ENCODE results near the gene BABAM2.

The BABAM2 gene

DNA sequence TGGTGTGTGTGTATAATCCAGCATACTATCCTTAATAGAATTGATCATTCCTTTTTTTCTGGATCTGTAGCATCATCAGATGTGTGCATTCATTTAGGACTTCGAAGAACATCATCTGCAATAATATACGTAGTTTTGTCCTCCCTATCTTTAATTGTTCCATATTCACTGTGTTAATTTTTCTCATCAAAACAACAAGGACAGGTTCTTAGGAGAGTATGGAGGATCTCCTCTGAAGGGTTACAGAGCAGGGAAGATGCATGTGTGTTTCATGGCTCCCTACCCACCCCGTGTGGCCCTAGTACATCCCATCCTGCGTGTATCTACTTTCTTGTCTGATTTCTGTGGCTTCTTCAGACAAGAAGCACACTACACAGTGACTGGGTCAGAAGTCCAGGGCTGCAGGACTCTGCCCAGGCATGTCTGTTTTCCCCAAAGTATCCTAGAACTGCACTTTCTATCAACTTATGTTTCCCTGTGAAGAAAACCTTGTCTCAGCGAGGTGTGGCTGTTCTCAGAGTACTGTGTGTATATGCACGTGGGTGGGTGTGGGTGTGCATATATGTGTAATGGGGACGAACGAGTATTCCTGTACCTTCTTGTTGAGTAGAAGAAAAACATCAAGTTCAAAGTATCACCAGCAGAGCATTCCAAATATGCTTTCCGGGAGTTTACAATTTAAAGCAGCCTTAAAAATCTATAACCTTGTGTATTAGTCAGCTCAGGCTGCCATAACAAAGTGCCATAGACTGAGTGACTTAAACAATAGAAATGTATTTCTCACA, 281.8 kb downstream of the BABAM2 start:
- no peak for DNase-seq

DNA sequence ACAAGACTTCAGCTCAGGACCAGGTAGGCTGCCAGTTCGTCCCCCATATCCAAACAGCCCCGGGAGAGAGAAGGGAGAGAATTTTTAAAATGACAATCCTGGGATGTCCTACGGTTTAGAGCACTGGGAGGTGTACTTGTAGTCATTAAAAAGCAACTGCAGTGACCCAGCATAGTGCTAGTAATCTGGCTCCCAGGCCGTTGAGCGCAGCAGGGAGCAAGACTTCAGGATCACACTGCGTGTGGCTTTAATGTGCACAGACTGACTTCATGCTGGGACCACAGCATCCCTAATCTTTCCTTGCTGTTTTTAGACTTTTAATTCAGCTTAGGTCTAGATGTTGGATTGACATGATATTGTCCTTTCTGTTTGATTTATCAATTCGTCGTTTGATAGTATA, 282.8 kb downstream of the BABAM2 start:
- no peak for DNase-seq

DNA sequence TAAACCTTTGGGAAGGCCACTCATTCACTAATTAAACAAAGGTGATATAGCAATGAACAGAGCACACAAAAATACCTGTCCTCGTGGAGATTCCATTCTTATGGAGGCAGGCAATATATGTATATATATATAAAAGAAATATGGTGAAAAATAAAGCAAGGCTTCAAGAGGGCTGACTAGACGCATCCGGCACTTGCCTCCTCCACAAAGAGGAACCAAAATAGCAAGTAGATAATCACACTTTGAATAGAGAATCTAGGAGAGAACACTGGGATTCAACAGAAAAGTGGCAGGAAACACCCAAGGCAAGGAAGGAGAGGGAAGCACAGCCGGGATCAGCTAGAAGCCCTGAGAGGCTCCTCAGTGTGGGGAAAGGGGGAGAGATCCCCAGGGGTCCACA, 283.7 kb downstream of the BABAM2 start:
- DNase-seq = no peak

DNA sequence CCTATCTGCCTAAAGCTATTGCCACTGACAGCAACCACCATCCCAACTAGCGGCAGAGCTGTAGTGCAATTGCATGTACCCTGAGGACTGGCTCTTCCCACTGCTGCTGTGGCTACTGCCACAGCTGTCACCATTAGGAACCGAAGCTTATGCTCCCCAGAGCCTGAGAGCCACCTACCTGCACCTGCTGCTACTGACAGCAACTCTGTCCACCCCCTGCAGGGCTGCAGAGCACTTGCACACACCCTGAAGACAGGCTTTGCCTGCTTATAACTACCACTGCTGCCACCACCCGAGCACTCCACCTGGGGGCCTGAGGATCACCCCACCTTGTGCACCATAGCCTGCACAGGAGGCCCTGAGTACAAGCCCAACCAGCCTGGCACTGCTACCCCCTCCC, 284.5 kb downstream of the BABAM2 start:
- no peak for DNase-seq

DNA sequence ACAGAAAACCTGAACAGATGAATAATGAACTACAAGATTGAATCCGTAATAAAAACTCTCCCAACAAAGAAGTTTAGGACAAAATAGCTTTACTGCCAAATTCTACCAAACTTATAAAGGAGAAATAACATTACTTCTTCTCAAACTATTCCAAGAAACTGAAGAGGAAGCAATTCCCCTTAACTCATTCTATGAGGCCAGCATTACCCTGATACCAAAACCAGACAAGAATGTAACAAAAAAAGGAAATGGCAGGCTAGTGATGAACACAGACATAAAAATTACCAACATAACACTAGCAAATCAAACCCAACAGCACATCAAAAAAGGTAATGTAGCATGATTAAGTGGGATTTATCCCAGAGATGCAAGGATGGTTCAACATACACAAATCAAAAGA, 288.4 kb downstream of the BABAM2 start:
- DNase-seq = no peak

DNA sequence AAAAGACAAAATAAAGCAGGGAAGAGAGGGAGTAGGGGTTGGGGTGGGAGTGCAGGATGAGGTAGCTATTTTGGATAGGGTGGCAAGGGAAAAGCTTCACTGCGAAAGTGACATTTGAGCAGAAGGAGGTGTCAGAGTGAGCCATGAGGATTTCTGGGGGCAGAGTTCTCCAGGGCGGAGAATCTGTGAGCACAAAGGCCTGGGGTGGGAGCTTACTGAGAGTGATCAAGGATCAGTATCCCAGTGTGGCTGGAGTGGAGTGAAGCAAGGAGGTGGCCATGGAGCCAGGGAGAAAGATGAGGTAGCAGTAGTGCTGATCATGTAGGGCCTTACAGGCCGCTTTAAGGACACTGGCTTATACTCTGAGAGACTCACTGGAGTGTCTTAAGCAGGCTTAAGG, 291.3 kb downstream of the BABAM2 start:
- no peak for DNase-seq

DNA sequence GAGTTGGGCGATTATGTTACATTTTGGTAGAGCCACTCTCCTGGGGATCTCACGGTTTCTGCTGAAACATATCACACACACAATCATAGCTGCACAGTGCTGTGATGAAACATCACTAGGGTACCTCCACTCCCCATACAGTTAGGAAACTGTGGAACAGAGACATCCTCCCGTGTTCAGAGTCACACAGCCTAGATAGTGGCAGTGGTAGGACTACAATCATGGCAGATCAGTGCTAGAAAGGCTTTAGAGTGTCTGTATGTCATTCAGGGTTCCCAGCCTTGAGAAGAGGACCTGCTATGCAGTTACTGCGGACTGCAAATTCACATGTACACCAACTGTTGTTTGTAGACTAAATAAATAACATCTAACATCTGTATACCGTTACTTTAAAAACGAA, 291.8 kb downstream of the BABAM2 start:
- DNase-seq = no peak

DNA sequence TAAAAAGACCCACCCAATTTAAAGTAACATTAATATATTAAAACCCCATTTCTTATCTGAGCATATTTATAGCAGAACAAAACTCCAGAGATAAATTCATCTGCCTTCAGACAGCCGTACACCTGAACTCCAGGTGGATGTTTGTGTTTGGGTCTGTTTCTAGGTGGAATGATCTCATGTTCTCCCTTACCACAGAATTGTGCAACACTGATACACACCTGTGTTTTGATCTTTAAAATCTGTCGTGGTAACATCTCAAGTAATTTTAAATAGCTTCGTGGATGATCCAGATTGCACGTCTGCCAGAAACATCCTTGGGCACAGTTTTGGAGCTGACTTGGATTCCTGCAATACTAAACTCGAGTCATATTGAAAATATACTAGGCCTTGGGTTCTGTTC, 294.6 kb downstream of the BABAM2 start:
- no peak for DNase-seq

DNA sequence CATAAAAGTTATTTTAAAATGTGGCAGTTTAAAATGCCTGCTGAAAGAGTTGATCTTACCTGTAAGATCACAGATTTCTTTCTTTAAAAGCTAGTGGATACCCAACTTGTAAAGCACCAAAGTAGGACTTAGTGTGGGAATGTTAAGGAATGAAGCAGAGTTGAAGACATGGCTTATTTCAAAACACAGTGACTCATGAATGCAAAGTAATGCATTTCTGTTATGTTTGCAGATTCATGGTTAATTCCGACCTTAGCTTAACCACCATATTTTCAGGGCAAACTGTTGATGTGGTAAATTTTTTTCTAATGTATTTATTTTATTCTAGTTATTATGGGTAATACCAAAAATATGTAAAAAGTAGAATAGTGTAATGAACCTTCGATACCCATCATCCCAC, 295.4 kb downstream of the BABAM2 start:
- DNase-seq = no peak

DNA sequence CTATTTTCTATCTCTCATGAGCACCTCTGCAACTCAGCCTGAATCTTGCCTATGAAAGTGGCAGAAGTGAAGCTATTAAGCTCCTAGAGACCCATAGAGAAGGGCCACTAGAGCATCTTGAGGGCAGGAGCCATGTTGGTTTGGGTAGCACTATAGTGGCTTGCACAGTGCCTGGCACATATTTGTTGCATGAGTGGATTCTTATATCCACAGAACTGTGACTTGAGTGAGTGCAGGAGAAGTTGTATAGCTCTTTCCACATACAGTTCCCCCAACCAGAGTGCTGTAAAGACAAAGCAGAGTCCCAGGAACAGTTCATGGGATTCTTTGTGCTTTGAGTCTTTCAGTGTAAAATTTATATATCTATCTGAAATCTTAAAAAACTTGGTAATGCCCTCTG, 296.7 kb downstream of the BABAM2 start:
- DNase-seq = no peak

DNA sequence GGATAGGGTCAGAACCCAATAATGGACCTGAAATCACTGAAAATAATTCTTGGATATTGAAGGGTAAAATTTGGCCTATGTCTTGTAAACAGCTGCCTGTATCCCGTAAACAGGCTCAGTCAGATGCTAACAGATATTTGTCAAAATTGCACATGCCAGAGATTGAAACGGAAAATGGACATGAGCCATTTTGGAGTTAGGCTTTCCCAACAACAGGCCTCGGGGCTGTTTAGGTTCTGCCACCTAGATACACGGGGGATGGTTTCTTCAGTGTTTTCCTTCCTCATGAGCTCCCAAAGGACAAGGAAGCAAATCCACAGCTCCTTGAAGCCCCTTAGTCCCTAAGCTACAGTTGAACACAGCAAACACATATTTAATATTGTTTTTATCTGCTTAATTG, 297.9 kb downstream of the BABAM2 start:
- no peak for DNase-seq

DNA sequence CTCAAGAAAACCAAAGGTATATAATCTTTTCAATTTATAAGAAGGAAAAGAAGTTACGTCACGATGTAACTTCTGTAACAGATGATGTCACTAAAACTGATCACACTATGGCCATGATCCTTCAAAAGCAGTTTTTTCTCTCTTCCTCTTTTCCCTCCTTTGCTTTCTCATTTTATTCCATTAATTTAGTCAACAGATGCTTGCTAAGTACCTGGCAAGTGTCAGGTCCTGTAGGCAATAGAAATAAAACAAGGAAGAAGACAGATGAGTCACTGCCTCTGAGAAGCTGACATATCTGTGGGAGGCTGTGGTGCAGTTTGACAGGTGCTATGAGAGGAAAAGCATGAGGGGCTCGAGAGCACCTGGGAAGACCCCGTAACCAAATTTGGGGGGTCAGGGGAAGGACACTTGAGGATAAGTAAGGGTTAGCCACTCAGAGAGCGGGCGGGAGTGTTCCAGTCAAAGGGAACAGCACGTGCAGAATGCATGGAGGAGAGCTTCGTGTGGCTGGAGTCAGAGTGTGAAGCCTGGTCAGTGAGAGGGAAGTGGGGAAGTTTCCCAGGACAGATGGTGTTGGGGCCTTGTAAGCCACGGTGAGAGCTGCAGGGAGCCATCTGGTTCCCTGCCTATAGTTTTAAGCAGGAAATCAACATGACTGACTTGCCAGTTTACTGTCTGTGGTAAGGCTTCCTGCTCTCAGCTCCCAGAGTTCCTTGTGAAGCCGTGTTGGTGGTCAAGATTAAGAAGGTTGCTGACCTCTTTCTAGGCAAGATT, 303.3 kb downstream of the BABAM2 start:
- no peak for DNase-seq

DNA sequence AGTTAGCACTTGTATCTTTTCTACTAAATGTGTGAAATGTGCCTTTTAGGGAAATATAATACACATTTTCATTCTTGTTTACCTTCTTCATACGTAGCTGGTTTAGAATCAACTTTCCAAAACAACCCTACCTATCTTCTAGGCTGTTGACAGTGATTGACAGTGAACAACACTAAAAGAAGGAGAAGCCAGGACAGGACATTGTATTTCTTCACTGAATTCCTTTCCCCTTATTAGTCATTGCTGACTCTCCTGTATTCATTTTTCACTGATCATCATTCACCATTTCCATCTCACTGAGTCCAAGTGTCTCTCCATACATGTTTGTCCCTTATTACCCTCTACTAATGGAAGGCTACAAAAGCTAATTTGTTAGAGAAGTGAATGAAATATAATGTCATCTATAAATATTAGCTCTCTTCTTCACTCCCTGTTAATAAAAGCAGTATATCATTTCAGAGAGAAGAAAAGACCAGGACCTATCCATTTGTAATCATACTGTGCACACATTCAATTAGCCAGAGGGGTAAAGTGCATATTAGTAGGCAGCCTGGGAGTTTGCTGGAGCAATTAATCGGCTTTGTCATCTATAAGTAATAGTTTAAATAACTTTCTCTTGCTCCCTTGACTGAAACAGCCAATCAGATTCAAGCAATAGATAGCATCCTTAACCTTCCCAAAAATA, 309.6 kb downstream of the BABAM2 start:
- no peak for DNase-seq

DNA sequence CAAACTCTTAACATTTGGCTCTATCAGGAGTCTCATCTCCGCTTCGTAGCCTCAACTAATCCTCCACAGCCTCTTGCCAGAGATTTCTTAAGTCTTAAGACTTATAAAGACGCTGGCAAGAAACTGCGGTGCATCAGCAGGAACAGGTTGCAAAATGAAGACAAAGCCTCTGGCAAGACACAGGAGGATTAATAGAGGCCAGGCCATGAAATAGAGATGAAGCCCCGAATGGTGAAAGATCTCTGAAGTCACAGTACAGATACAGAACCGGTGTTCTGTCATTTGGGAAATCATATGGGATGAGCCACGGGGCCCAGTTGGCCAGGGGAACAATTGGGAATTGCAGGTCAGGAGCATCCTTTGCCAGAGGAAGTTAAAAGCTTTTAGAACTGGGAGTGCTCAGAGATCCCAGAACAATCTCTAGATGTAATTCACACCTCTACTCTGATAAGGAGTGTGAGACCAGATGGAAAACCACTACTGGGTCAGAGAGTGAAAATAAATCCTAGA, 311.2 kb downstream of the BABAM2 start:
- no peak for DNase-seq

DNA sequence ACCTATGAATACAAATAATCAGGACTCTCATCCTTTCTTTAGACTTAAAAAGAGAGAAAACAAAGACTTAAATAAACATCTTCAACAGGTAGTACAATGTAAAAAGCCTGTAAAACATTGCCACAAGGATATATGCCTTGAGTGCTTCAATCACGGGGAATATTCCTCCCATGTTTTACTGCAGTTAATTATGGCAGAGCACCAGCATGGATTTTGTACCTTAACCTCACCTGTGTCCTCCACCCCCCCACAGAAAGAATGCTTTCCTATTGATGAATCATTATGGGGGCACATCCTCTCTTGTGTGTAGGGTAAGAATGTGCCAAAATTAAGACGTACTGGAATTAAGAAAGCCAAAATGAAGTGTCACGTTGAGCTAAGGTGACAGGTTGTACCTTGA, 312.2 kb downstream of the BABAM2 start:
- DNase-seq = no peak

DNA sequence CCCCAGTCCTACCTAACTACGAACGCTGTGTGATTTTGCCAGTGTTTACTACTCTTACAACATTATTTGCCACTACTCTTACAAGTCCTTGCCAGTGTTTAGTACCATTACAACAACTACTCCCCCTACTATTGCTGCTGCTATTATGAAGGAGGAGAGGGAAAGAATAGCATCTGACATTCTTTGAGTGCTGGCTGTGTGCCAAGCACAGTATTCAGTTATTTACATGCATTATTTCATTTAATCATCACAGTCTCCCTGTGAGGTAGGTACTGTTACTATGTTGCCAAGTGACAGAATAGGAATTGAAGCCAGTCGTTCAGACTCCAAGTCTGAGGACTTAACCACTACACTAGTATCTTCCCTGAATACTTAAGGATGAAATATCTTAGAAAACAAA, 316.2 kb downstream of the BABAM2 start:
- no peak for DNase-seq

DNA sequence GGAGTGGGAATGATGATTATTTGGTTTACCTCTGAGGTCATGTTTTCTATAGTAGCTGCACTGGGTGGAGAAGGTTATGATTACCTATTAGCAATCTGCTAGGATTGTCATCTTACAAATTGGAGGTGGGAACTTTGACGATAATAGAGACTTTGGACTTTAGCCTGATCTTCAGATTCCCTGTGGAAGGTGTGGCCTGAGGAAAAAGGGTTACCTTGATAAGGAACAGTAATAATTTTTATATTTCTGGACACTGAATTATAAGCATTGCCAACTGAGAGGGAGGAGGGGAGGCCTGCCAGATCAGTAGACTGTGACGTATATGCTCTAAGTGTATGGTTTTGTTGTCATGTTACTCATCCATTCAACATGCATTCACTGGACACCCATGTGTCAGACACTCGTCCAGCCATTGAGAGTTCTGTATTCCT, 318.7 kb downstream of the BABAM2 start:
- no peak for DNase-seq

DNA sequence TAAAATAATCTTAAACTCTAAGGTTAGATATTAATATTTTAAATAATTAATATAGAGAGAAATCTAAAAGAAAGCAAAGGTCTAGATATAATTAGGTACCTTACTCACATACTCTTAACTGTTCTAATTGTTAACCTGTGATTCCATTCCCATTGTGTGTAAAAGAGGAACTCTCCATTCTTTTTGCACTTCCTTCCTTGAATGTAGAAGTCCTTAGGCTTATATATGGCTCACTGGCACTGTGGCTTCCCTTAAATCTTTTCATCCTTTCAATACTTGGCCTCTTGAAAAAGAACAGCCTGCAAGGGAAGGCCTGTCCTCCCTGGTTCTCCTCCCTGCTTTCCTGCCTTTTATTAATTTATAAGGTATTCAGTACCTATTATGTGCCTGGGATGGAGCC, 319.3 kb downstream of the BABAM2 start:
- DNase-seq = no peak

DNA sequence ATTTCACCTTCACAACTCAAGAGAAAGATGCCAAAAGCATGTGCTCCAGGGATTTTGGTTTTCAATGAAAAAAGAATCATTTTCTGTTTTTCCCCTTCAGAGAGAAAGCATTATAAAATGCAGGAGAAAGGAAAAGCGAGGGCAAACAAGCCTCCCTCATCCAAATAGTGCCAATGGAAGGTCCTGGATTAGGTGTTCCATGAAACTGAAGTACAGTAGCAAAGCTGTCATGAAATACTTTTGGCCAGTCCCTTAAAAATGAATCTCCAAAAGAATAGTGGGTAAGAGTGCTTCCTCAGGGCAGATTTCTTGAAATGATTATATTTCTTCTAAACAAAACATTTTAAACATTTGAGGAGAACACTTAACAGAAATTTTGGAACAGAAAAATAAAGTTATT, 320.0 kb downstream of the BABAM2 start:
- no peak for DNase-seq

DNA sequence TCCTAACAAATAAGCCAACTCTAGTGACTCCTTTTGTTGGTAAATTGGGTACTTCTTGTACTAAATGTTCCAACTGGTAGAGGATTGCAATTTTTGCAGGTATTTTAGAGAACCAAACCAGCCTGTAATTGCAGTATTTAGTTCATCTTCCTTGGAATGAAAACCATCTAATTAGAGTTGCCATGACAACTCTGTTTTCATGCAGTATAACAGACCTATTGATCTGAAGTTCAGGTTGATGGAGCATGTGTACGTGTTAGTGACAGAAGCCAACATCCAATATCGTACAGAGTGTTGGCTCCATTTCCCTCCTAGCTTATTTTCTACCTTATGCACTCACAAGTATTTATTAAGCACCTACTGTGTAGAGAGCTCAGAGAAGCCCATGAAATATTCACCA, 325.8 kb downstream of the BABAM2 start:
- no peak for DNase-seq

DNA sequence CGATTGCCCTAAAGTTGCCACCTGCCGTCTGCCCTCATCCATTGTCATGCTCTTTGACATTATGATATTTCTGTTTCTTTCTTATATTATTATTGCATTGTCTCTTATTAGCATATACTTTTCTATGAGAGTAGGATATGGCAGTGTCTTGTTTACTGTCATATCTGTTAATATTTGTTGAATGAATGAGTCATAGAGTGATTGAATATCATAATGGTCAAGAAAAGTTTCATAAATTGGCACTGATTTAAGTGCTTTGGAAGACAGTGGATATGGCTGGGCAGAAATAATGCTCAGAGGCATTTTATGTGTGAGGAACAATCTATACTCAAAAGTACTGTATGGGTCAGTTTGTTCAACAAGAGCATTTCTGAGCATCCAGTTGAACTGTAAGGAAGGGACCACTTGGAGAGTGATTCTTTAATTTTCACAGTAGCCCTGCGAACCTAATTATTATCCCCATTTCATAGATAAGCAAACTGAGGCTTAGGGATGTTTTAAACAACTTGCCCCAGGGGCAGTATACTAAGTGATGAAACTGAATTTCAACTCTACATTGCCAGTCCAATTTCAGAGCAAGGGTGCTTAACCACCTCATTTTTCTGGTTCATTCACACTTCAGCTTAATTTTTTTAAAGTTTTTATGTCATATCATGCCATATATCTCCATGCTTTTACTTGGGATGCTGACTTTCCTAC, 326.7 kb downstream of the BABAM2 start:
- no peak for DNase-seq

DNA sequence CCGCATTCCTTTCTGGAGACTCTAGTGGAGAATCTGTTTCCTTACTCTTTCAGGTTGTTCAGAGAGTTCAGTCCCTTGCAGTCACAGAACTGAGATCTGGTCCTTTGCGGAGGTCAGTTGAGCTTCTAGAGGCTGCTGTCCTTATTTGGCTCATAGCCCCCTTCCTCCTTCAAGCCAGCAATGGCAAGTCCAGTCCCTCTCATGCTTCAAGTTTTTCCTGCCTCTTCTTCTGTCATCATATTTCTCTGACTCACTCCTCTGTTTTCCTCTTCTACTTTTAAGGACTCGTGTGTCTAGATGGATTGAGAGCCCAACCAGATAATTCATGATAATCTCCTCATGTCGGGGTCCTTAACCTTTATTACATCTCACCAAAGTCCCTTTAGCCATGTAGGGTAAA, 328.6 kb downstream of the BABAM2 start:
- DNase-seq = no peak

DNA sequence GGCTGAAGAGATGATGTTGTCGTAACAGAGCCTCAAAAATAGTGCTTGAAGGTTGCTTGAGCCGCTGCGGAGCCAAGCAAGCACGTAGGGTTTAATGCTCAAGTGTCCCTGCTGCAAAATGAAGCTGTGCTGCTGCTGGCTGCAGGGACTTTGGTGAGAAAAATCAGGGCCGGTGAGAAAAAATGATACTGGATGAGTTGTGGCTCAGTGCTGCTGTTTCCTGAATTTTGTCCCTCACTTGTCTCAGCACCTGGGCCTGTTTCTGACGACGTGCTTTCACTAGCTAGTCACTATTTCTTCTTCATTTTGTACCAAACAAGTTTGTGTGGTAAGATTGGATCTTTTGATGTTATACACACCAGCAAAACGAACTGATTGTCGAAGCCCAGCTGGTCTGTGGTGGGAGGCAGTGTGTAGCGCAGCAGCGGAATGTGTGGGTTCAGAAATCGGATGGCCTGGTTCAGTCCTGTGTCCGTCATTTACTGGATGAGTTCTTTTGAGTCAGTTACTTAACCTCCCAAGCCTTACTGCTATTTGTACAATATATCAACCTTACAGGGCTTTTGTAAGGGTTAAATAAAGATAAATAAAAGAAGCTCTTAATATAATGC, 329.3 kb downstream of the BABAM2 start:
- no peak for DNase-seq
